ENCODE measurements around the gene CNPY2.
A peak's percentile ranks its signal among the peaks of the same experiment; 100 is the strongest.

CNPY2 gene

DNA sequence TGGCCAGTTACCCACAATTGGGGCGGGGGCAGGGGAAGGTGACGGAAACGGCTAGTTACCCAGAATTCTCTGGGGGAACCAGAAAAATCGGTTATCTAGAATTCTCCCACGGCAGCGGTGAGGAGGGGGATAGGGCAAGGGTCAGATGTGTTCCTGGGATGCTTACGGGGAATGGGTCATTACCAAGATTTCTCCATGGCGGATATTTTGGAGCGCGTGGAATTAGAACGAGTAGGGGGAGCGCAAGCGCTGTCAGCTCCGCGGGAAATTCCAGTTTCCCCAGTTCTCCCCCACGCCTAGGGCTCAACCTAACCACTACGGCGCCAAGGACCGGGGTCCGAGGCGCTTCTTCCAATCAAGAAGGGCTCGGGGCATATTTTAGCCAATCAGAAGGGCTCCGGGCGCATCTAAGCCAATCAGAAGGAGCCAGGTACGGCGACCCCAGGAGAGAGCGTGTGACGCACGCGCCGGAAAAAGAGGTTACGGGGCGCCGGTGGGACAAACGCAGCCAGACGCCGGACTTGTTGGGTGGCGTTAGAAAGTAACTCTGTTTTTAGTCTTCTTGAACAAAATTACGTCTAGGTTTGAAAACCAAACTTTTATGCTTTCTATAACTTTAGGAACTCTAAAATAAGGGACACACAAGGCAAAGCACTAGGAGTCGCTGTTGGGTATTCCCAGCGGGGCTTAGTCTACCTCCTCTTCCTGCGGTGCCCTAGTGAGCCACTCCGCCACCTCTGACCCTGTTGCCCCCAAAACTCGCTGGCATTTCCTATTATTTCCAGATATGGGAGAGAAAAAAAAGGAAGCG lies 18.1 kb upstream of the CNPY2 start, which contains the start of gene PAN2:
PAN2 (minus strand) TSS at position 322 of the 811 bp plus-strand sequence. CDS start 906 bp downstream, outside the sequence.
- CTCF ChIA-PET = interaction anchor here (1.4 to 1.8 kb wide), 2 partner anchors 130 to 144 kb away, joined by 4 read pairs; partner anchors contain the start of gene SMARCC2

DNA sequence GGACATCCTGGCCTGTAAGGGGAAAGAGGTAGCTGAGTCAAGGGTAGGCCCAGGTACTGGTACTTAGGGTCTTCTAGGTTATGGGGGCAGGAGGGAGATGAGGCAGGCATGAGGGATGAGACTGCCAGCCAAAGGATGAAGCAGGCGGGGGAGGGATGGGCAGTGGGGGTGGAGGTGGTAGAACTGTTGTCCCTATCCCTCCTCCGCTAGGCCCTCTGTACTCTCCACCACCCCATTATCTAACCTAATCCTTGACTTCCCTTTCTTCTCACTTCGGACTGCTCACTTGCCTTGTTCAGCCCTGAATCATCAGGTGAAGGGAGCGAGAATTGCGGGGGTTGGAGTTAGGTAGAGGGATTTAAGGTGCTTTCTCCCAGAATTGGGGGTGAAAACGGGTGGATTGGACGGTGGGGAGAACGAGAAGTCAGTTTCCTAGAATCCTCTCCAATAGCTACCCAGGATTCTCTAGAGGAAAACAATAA lies 17.4 kb upstream of the CNPY2 start:
- DNase-seq (ENCODE audit: extremely low spot score) = no peak
- CTCF ChIA-PET = interaction anchor here (1.4 to 1.8 kb wide), 2 partner anchors 131 to 144 kb away, joined by 4 read pairs; partner anchors contain the start of gene SMARCC2
- TF ChIP-seq FOXM1 (IDR thresholded peaks at IDR 0.05; ENCODE audit: borderline replicate concordance) (no peak), SP1 (IDR thresholded peaks at IDR 0.05) (no peak), HDGF (IDR thresholded peaks at IDR 0.05; ENCODE audit: borderline replicate concordance) (no peak), BHLHE40 (IDR thresholded peaks at IDR 0.05; ENCODE audit: borderline replicate concordance) (no peak)
- POLR2A ChIA-PET = interaction anchor here (0.7 to 4.1 kb wide), 25 partner anchors 9 to 145 kb away, joined by 3 to 38 read pairs (median 4); partner anchors contain the start of genes CNPY2, MIP, RNF41 and SPRYD4

More for the DNA sequence above, 18.1 kb upstream of the CNPY2 start, which contains the start of gene PAN2:
- POLR2A ChIA-PET = interaction anchor here (0.7 to 4.1 kb wide), 25 partner anchors 10 to 145 kb away, joined by 3 to 38 read pairs (median 4); partner anchors contain the start of genes CNPY2, MIP, RNF41 and SPRYD4
- TF ChIP-seq L3MBTL2 (conservative IDR thresholded peaks at IDR 0.05) = peak; percentile 89
- no peak for TF ChIP-seq TARDBP (IDR thresholded peaks at IDR 0.05)
- peak; percentile 71 for TF ChIP-seq ARNT (IDR thresholded peaks at IDR 0.05)
- peak; percentile 95 for DNase-seq (ENCODE audit: extremely low spot score)

DNA sequence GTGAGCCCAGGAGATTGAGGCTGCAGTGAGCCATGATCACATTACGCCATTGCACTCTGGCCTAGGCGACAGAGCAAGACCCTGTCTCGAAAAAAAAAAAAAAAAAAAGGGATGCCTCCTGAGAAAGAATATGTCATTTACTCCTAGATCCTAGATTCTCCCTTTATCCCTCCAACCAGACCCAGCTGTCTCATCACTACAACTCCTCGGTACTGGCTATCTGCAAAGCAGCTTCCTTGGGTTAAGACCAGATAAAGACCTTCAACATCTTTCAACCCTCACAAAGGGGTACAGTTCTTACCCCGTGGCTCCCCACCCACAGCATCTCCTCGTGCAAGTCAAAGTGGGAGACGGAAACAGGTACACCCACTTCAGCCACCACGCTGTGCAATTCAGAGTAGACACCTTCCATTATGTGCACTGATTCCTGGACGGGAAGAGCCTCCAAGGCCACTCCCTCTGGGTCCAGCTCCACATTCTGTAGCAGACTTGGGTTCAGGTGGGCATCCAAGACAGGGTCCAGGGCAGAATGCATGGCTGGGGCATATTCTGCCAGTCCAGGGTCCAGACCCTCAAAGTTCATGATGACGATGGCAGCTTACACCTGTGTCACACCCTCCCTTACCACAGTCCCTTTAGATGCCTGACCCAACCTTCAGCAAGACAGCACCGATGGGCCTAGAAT lies 16.9 kb upstream of the CNPY2 start:
- ChIA-PET POLR2A (interaction anchor here (0.8 to 4.1 kb wide), 20 partner anchors 8 to 144 kb away, joined by 3 to 38 read pairs (median 4); partner anchors contain the start of genes CNPY2, MIP, RNF41 and SPRYD4), CTCF (interaction anchor here (1.4 kb wide), 1 partner anchor 143 kb away, joined by 4 read pairs; the partner anchor contains the start of gene SMARCC2)
- TF ChIP-seq CTBP1 (IDR thresholded peaks at IDR 0.05; ENCODE audit: borderline replicate concordance) (no peak), FOXK2 (IDR thresholded peaks at IDR 0.05) (no peak), TARDBP (IDR thresholded peaks at IDR 0.05) (no peak), BHLHE40 (IDR thresholded peaks at IDR 0.05; ENCODE audit: borderline replicate concordance) (no peak), L3MBTL2 (conservative IDR thresholded peaks at IDR 0.05) (no peak), FOXA1 (IDR thresholded peaks at IDR 0.05) (no peak), SUZ12 (IDR thresholded peaks at IDR 0.05) (no peak), ELF4 (IDR thresholded peaks at IDR 0.05) (no peak), LEF1 (IDR thresholded peaks at IDR 0.05; ENCODE audit: borderline replicate concordance) (no peak), NFRKB (IDR thresholded peaks at IDR 0.05) (no peak), FOXM1 (IDR thresholded peaks at IDR 0.05; ENCODE audit: borderline replicate concordance) (no peak), ARNT (IDR thresholded peaks at IDR 0.05) (no peak), ZNF384 (IDR thresholded peaks at IDR 0.05) (no peak), SP1 (IDR thresholded peaks at IDR 0.05) (no peak), HDGF (IDR thresholded peaks at IDR 0.05; ENCODE audit: borderline replicate concordance) (no peak)
- TF ChIP-seq, protein P1, sequence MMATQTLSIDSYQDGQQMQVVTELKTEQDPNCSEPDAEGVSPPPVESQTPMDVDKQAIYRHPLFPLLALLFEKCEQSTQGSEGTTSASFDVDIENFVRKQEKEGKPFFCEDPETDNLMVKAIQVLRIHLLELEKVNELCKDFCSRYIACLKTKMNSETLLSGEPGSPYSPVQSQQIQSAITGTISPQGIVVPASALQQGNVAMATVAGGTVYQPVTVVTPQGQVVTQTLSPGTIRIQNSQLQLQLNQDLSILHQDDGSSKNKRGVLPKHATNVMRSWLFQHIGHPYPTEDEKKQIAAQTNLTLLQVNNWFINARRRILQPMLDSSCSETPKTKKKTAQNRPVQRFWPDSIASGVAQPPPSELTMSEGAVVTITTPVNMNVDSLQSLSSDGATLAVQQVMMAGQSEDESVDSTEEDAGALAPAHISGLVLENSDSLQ (IDR thresholded peaks at IDR 0.05) = no peak
- no peak for DNase-seq (ENCODE audit: extremely low spot score)

DNA sequence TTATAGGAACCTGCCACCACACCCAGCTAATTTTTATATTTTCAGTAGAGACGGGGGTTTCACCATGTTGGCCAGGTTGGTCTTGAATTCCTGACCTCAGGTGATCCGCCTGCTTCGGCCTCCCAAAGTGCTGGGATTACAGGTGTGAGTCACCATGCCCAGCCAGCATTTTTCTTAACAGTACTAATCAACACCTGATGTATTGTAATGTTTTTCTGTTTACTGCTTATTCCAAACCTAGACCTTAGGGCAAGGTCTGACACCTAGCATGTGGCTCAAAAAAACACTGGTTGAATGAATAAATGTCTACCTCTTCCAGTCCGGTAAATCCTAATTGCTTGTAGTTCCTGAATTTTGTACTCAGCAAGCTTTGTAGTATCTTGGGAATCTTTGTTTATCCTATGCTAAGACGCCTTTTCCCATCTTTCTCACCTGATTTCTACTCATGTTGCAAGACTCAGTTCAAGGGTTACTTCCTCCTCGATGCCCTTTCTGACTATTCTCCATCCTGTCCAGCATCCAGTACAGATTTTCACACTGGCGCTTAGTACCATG lies 15.2 kb upstream of the CNPY2 start:
- CTCF ChIA-PET = no interaction called here
- TF ChIP-seq NFRKB (IDR thresholded peaks at IDR 0.05) (no peak), LEF1 (IDR thresholded peaks at IDR 0.05; ENCODE audit: borderline replicate concordance) (no peak), SUZ12 (IDR thresholded peaks at IDR 0.05) (no peak), CTBP1 (IDR thresholded peaks at IDR 0.05; ENCODE audit: borderline replicate concordance) (no peak), TARDBP (IDR thresholded peaks at IDR 0.05) (no peak), HDGF (IDR thresholded peaks at IDR 0.05; ENCODE audit: borderline replicate concordance) (no peak), BHLHE40 (IDR thresholded peaks at IDR 0.05; ENCODE audit: borderline replicate concordance) (no peak), FOXM1 (IDR thresholded peaks at IDR 0.05; ENCODE audit: borderline replicate concordance) (no peak), FOXK2 (IDR thresholded peaks at IDR 0.05) (no peak), ZNF384 (IDR thresholded peaks at IDR 0.05) (no peak), ARNT (IDR thresholded peaks at IDR 0.05) (no peak), SP1 (IDR thresholded peaks at IDR 0.05) (no peak), FOXA1 (IDR thresholded peaks at IDR 0.05) (no peak), L3MBTL2 (conservative IDR thresholded peaks at IDR 0.05) (no peak)
- TF ChIP-seq, protein P1 (IDR thresholded peaks at IDR 0.05) = no peak
- no peak for DNase-seq (ENCODE audit: extremely low spot score)
- POLR2A ChIA-PET = no interaction called here

DNA sequence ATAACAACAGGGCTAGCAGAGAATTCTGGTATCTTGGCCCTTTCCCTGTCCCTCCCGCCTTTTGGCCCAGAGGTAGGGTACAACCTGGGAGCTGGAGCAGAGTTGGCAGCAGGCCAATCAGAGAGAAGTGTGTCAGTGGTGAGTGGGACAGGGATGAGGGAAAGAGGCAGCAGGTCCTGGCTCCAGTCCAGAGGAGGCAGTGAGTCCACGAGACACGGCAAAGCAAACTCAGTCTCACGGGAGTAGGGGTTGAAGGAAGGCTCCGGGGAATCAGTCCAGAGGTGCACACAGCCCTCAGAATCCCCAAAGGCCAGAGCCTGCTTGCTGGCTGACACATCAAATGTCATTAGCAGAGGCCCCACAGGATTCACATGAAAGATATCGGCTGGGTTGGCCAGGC lies 10.7 kb upstream of the CNPY2 start:
- TF ChIP-seq CTBP1 (IDR thresholded peaks at IDR 0.05; ENCODE audit: borderline replicate concordance) (no peak), NFRKB (IDR thresholded peaks at IDR 0.05) (no peak), BHLHE40 (IDR thresholded peaks at IDR 0.05; ENCODE audit: borderline replicate concordance) (no peak), L3MBTL2 (conservative IDR thresholded peaks at IDR 0.05) (no peak), HDGF (IDR thresholded peaks at IDR 0.05; ENCODE audit: borderline replicate concordance) (no peak), ZNF384 (IDR thresholded peaks at IDR 0.05) (no peak)
- ChIA-PET POLR2A (no interaction called here), CTCF (no interaction called here)
- DNase-seq (ENCODE audit: extremely low spot score) = no peak

DNA sequence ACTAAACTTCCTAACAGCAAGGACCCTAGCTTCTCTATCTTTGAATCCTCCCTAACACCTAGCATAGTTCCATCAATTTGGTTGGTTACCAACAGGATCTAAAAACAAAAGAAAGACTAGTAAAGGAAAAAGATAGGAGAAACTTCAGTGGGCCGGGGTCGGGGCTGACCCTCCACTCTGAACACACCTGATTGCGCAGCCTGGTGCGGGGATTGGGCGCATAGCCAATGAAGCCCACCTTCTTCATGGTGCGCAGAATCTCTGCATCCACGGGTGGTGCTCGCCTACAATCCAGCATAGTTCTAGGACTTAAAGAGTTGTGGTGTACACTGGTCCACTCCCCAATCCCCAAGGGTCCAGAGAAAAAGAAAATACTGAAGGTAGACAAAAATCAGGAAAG lies 10.3 kb upstream of the CNPY2 start:
- CTCF ChIA-PET = no interaction called here
- DNase-seq (ENCODE audit: extremely low spot score) = no peak
- POLR2A ChIA-PET = interaction anchor here (1.9 to 2.1 kb wide), 2 partner anchors 11 to 34 kb away, joined by 11 to 15 read pairs; partner anchors contain the start of genes CNPY2 and STAT2
- no peak for TF ChIP-seq ARNT (IDR thresholded peaks at IDR 0.05)
- no peak for TF ChIP-seq BHLHE40 (IDR thresholded peaks at IDR 0.05; ENCODE audit: borderline replicate concordance)
- TF ChIP-seq SUZ12 (IDR thresholded peaks at IDR 0.05) = no peak
- no peak for TF ChIP-seq CTBP1 (IDR thresholded peaks at IDR 0.05; ENCODE audit: borderline replicate concordance)
- no peak for TF ChIP-seq HDGF (IDR thresholded peaks at IDR 0.05; ENCODE audit: borderline replicate concordance)
- no peak for TF ChIP-seq NFRKB (IDR thresholded peaks at IDR 0.05)
- TF ChIP-seq ELF4 (IDR thresholded peaks at IDR 0.05) = no peak
- no peak for TF ChIP-seq ZNF384 (IDR thresholded peaks at IDR 0.05)
- no peak for TF ChIP-seq SP1 (IDR thresholded peaks at IDR 0.05)
- TF ChIP-seq, protein P1 (IDR thresholded peaks at IDR 0.05) = no peak
- no peak for TF ChIP-seq TARDBP (IDR thresholded peaks at IDR 0.05)
- no peak for TF ChIP-seq FOXA1 (IDR thresholded peaks at IDR 0.05)
- no peak for TF ChIP-seq LEF1 (IDR thresholded peaks at IDR 0.05; ENCODE audit: borderline replicate concordance)
- TF ChIP-seq FOXK2 (IDR thresholded peaks at IDR 0.05) = no peak
- TF ChIP-seq L3MBTL2 (conservative IDR thresholded peaks at IDR 0.05) = no peak
- no peak for TF ChIP-seq FOXM1 (IDR thresholded peaks at IDR 0.05; ENCODE audit: borderline replicate concordance)

Data from HEK293T (cell line).